Stimulated activated CD4-positive, alpha-beta T cell treated with anti-CD3 and anti-CD28 coated beads, TNF-alpha, amount 100 ng/mL, for 1 hour (primary cell): ENCODE measurements around the gene PODXL2.

Experiments used
- DNase-seq, 3 donors: peaks; one replicate each; pipeline ENCODE4 v3.0.0-alpha.2; 2020; ENCODE audit warnings: low read depth in 3 of 3, low spot score in 1 of 3

The PODXL2 gene

GRCh38 chr3:127720161-127720823 lies 91.3 kb downstream of the PODXL2 start:
- DNase-seq = no peak

GRCh38 chr3:127720985-127721935 lies 92.3 kb downstream of the PODXL2 start:
- no peak for DNase-seq

GRCh38 chr3:127722091-127722784 lies 93.3 kb downstream of the PODXL2 start:
- DNase-seq = no peak
